NCI-H446 treated with DMSO at 0.1 percent for 48 hours (cell line): Measurements from ENCODE around the gene KCNK6.
A peak's percentile ranks its signal among the peaks of the same experiment; 100 is the strongest.
"Not testable (repeated sequence)": the region's sequence is repeated elsewhere in the genome, so short reads cannot be mapped to it uniquely, and the experiment has no call there.

ENCODE experiments used
- DNase-seq: peaks from one replicate; lab custom pipeline; 2025; lab: John Stamatoyannopoulos, UW

KCNK6 gene

DNA sequence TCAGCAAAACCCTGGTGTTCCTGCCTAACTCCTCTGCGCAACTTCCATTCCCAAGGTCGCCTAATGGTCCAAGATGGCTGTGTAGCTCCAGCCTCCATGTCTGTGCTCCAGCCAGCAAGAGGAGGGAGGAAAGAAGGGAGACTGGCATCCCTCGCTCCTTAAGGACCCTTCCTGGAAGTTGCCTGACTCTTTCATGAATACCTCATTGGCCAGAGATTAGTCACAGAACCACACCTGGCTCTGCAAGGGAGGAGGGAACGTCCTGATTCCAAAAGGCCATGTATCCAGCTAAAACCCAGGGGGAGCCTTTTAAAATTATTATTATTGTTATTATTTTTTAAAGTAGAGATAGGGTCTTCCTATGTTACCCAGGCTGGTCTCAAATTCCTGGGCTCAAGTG, 4.8 kb downstream of the KCNK6 start:
- no peak for DNase-seq

DNA sequence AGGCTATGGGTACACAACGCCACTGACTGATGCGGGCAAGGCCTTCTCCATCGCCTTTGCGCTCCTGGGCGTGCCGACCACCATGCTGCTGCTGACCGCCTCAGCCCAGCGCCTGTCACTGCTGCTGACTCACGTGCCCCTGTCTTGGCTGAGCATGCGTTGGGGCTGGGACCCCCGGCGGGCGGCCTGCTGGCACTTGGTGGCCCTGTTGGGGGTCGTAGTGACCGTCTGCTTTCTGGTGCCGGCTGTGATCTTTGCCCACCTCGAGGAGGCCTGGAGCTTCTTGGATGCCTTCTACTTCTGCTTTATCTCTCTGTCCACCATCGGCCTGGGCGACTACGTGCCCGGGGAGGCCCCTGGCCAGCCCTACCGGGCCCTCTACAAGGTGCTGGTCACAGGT, 6.9 kb downstream of the KCNK6 start:
- no peak for DNase-seq

DNA sequence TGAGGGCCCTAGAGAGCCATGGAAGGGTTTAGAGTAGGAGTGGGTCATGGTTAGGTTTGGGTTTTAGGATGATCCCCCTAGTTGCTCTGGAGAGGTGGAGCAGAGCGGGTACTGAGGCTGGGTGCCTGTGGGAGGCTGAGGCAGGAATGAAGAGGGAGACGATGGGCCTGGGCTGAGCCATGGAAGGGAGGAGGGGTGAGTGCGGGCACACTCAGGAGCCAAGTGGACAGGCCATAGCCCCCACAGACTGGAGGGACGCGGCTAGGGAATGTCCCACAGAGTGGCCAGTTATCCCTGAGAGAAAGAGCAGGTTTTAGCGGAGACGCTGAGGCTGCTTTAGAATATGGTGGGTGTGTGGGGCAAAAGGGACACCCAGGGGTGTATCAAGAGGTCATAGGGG, 10.0 kb downstream of the KCNK6 start:
- DNase-seq: no peak

DNA sequence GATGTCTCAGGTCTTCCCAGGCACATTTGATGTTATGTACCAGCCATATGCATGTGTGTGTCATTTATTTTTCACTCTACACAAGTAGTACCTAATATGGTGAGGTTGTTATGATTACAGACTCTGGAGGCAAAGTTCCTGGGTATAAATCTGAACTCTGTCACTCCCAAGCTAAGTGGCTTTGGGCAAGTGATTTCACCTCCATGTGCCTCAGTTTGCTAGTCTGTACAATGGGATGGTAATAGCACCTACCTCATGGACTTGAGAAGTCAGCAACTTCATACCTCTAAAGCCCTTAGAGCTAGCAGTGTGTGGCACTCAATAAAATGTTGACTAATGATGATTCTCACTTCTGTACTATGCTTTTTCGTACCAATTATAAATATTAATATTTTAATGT, 12.1 kb downstream of the KCNK6 start:
- no peak for DNase-seq

DNA sequence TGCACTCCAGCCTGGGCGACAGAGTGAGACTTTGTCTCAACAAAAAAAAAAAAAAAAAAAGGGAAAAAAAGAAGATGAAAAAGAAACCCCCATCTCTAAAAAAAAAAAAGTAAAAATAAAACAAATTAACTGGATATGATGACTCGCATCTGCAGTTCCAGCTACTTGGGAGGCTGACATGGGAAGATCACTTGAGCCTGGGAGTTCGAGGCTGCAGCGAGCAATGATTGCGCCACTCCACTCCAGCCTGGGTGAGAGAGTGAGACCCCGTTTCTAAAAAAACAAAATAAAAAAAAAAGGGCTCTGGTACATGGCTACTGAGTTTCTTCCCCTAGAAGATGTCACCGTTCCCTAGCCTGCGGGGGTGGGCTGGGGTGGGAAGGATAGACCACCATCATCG, 13.6 kb downstream of the KCNK6 start:
- DNase-seq: no peak

DNA sequence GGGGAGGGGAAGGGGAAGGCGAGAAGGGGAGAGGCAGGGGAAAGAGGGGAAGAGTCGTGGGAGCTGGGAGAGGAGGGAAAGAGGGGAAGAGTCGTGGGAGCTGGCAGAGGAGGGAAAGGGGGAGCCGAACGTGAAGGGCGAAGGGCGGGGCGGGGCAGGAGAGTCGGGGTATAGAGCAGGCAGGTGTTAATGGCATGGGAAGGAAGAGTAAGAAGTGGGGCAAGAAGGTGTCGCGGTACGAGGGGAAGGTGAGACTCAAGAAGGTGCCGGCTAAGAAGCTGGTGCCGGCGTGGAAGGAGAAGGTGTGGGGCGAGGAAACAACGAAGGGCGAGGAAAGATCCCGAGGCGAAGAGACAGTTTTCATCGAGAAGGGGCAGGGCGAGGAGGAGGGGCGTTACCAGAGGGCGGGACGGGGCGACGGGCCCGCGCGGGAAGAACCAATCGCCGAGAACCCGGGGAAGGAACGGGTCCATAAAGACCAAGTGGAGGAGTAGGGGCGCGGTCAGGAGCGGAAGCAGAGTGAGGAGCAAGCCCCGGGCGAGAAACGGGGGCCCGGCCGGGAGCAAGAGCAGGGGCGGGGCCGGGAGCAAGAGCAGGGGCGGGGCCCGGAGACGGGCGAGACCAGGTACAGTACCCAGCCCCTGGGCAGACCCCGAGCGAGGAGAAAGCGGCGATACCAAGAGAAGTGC, 16.4 kb downstream of the KCNK6 start:
- peak; percentile 91 for DNase-seq

DNA sequence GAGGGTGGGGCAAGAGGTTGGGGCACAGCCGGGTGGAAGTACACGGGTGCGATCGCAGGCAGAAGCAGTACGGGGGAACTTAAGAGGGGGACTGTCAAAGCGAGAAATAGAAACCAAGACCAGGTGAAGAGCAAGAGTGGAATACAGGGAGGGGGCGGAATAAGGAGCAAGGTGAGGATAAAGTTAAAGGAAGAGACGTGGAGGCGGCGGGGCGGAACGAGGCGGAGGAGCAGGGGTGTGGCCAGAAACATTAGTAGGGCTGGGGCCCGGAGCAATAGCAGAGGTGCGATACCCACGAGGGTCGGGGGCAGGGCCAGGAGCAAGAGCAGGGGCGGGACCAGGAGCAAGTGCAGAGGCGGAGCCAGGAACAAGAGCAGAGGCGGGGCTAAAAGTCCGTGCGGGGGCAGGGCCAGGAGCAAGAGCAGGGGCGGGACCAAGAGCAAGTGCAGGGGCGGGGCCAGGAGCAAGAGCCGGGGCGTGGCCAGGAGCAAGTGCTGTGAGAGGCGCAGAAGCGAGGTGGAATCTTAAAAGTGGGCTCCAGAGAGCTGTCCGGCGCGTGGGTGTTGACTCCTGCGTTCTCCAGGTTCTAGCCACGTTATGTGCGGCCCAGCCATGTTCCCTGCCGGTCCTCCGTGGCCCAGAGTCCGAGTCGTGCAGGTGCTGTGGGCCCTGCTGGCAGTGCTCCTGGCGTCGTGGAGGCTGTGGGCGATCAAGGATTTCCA, 17.2 kb downstream of the KCNK6 start:
- peak; percentile 91 for DNase-seq

DNA sequence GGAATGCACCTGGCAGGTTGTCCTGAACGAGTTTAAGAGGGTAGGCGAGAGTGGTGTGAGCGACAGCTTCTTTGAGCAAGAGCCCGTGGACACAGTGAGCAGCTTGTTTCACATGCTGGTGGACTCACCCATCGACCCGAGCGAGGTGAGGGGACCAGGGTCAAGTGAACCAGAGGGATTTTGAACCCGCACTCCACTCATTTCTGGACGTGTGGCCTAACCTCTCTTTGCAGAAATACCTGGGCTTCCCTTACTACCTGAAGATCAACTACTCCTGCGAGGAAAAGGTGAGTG, 17.7 kb downstream of the KCNK6 start:
- no peak for DNase-seq

DNA sequence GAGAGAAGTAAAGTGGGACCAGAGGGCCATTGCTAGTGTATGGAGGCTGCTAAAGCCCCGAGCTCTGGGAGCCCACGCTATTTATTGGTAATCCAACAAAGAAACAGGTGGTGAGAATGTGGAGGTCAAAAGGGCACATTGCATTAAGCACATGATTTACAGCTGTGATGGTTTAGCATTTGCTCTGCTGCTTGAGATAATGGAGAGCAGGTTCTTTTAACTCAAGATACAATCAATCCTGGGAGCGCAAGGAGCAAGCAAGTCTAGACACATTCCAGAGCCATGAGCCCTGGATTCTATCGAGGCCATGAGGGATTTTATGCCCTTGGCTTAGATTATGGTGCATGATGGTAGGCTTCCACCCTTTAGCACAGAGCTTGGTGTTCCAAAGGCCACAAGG, 19.4 kb downstream of the KCNK6 start:
- DNase-seq: not testable (repeated sequence)

DNA sequence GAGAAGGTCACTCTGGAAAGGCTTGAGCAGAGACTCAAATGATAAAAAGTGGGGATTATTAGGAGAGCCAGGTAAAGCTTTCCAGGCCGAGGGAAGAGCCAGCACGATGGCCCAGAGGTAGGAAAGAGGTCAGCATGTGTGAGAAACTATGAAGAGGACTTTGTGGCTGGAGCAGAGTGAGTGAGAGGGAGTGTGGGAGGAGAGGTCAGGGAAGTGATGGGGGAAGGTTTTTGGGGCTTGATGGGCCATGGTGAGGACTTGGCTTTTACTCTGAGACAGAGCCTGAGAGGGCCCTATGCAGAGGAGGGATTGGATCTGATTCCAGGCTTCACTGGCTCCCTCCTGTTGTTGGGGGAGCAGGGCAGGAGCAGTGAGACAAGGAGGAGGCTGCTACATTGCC, 21.3 kb downstream of the KCNK6 start:
- DNase-seq: no peak

DNA sequence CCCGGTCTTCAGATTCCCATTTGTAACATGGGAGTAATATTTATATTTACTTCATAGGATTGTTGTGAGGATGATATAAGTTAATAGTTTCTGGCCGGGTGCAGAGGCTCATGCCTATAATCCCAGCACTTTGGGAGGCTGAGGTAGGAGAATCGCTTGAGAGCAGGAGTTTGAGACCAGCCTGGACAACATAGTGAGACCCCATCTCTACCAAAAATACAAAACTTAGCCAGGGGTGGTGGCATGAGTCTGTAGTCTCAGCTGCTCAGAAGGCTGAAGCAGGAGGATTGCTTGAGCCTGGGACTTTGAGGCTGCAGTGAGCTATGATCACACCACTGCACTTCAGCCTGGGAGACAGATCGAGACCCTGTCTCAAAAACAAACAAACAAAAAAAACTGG, 27.2 kb downstream of the KCNK6 start:
- DNase-seq: no peak

DNA sequence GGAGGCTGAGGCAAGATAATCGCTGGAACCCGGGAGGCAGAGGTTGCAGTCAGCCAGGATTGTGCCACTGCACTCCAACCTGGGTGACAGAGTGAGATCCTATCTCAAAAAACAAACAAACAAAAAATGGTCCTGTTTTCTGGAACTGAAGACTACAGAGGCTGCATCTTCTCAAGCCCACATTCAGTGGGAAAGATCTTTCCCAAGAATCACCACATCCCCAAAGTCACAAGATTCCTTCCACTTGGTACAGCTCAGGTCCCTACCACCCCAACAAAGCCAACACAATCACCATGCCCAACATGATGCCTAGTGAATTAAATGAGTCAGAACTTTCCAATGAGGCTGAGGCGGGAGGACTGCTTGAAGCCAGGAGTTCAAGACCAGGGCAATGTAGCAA, 31.2 kb downstream of the KCNK6 start:
- DNase-seq: no peak

DNA sequence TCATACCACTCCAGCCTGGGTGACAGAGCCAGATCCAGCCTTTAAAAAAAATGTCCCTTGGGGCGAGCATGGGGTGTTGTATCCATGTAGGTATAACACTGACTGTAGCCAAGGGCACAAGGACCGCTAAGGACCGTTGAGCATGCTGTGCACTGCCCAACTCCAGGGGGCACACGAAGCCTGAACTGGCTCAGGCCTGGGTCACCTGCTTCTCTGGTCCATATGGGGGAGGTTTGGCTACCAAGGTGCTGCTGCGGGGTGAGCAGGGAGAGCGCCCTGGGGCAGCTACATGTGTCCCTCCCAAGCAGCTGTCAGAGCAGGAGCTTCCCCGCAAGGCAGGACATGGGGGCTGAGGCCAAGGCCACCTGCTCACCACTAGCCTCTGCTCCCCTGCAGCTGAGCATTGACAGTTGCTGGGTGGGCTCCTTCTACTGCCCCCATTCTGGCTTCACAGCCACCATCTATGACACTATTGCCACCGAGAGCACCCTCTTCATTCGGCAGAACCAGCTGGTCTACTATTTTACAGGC, 32.3 kb downstream of the KCNK6 start:
- no peak for DNase-seq

DNA sequence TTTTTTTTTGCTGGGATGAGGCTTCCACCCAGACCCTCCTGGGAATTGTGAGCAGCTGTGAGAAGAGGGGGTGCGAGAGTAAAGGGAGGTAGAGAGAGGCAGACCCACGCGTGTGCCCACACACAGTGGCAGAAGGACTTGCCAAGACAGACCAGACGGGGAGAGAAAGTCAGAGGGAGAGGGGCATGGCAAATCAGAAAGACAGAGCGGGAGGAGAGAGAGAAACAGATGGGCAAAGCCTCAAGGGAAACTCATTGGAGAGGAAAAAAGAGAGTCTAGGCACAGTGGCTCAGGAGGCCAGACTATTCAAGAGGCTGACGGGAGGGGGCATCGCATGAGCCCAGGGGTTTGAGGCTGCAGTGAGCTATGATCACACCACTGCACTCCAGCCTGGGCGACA, 33.0 kb downstream of the KCNK6 start:
- DNase-seq: peak; percentile 40

DNA sequence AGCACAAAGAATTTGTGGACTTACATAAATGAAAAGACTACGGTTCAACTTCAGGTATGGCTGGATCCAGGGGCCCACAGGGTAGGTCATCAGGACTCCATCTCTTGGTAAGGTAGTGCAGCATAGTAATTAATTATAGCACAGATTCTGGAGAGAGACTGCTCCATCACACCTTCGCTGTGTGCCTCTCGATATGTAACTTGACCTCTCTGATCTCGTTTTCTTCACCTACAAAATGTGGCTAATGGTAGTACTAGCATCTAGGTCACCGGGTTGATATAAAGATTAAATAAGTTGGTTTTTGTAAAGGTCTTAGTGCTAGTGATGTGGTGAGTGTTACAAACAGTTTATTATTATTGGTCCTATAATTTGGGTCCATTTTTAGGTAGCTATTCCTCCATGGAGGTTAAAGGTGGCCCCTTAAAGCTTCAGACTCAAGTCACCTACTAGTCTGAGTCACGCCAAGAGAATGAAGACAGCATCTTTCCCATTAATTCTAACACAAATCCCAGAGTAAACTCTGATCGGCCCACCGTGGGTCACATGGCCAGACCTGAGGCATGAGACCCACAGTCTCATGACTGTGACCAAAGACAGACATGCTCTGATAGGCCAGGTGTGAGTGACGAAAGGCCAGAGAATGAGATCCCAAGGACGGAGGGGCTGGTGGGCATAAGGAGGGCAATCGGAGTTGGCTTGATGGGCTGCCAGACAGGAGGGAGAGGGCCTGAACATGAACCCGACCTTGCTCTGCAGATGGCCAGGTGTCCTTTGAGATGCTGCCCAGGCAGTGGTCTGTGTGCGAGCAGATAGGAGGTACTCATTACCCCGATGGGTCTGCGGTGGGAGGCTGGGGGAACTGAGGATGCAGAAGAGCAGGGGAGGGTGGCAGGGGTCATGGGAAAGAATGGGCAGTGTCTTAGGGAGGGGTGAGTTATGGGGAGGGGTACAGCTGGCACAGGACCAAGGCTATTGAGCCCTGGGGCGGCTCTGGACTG, 36.4 kb downstream of the KCNK6 start:
- DNase-seq: no peak

DNA sequence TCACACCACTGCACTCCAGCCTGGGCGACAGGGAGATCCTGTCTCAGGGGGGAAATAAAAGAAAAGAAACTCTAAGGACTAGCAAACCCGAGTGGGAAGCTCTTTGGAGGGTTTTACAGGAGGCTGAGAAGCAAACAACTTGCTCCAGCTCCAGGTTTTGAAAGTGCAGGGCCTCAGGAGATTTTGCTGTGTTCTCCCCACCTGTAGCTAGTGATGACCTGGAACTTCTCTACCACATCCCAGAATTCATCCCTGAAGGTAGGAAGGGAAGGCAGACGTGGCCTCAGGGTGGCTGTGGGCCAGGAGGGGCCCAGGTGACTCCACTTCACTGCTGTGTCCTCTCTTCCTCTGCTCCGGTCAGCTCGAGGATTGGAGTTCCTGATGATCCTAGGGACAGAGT, 38.4 kb downstream of the KCNK6 start:
- DNase-seq: no peak

DNA sequence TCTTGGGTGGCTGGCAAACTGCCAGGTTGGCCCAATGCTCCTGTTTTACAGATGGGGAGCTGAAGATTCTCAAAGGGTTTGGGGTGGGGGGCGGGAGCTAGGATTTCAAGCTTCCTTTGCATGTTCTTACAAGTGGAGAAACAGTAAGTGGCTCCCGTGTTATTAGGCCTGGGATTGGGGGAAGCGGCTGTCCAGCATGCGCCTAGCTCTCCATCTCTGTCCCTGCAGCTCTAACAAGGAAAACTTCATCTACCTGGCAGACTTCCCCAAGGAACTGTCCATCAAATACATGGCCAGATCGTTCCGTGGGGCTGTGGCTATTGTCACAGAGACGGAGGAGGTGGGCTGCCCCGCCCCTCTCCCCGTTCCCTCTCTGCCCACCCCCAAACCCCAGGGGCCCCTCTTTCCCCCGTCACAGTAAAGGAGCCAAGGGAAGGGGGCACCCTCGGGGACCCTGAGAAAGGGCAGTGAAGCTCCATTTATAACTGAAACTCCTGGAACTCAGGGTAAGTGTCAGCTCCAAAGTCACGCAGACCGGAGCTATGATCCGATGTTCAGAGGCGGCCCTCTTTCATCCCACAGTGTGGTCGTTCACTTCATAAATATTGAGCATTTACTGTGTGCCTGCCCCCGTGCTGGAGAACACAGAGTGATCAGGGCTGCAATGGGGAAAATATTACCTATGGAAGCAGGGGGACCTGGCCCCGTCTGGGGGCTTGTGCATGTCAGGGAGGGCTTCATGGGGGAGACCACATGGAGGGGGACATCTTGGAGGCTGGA, 39.8 kb downstream of the KCNK6 start:
- DNase-seq: no peak

DNA sequence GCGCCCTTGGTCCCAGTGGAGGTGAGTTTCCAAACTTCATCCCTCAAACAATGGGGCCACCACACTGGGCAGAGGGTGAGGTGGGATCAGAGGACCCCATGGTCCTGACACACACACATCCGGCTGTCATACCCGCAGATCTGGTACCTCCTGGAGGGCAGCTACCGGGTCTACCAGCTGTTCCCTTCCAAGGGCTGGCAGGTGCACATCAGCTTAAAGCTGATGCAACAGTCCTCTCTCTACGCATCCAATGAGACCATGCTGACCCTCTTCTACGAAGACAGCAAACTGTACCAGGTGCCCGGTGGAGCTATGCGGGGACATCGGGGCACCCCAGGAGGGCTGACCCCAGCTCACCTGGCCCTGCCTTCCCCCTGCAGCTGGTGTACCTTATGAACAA, 40.7 kb downstream of the KCNK6 start:
- no peak for DNase-seq

DNA sequence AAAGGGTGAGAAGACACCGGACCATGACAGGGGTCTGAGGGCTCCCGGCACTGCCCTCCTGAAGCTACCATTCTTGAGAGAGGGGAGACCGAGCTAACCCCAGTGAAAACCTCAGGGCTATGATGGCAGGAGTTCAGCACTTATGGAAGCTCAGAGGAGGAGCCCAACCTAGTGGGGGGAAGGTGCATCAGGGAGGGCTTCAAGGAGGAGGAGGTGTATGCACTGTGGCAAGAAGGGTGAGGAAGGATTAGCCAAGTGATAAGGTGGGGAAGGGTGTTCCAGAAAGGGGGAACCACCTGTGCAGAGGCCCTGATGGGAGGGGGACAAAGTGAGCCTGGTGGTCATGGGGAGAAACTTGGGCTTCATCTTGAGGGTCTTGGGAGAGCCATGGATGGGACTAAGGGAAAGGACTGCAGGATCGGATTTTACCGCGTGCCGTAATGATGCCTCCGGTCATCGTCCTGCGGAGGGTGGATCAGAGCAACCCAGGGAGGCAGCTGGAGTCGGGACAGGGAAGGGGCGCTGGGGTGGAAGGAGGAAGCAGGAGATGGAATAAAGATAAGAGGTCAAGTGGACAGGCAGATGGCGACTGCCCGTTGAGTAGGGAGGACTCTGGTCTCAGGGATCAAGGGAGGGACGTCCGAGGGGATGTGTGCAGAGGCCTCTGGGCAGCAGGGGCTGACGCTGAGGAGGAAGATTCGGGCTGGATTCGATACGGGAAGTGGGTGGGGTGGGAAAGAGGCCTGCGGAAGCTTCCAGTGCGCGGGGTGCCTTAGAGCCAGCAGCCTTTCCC, 41.4 kb downstream of the KCNK6 start:
- no peak for DNase-seq

DNA sequence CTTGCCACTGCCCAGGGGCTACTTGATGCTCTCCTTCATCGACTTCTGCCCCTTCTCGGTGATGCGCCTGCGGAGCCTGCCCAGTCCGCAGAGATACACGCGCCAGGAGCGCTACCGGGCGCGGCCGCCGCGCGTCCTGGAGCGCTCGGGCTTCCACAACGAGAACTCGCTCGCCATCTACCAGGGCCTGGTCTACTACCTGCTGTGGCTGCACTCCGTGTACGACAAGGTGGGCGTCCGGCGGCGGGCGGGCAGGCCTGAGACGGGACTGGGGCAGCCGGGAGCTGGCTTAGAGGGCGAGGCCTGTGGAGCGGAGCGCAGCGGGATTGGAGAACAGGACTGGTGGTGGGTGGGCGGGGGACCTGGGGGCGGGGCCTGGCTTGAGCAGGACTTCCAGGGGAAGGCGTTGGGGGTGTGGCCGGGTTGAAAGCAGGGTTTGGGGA, 42.0 kb downstream of the KCNK6 start:
- peak; percentile 52 for DNase-seq
